Measurements from ENCODE around the gene HBM.
"Not testable (repeated sequence)": the region's sequence is repeated elsewhere in the genome, so short reads cannot be mapped to it uniquely, and the experiment has no call there.

The HBM gene

GRCh38 chr16:203246-203645, 37.5 kb downstream of the HBM start:
- TF ChIP-seq CTCF (IDR thresholded peaks at IDR 0.05; ENCODE audit: low read depth, low read length), result no peak
- DNase-seq (ENCODE audit: extremely low read depth, low read depth), result no peak

- DNase-seq (ENCODE audit: extremely low read depth, low read depth), result not testable (repeated sequence)
Measured at GRCh38 chr16:204046-204445, 38.3 kb downstream of the HBM start.

- DNase-seq (ENCODE audit: extremely low read depth, low read depth), result not testable (repeated sequence)
Measured at GRCh38 chr16:209359-209758, 43.6 kb downstream of the HBM start.

GRCh38 chr16:211631-212180, 45.9 kb downstream of the HBM start:
- not testable (repeated sequence) for DNase-seq (ENCODE audit: extremely low read depth, low read depth)

- no peak for DNase-seq (ENCODE audit: extremely low read depth, low read depth)
- no peak for TF ChIP-seq CTCF (IDR thresholded peaks at IDR 0.05; ENCODE audit: low read depth, low read length)
Measured at GRCh38 chr16:212999-213398, 47.2 kb downstream of the HBM start.
